ENCODE data around the gene WWOX.

WWOX gene

DNA sequence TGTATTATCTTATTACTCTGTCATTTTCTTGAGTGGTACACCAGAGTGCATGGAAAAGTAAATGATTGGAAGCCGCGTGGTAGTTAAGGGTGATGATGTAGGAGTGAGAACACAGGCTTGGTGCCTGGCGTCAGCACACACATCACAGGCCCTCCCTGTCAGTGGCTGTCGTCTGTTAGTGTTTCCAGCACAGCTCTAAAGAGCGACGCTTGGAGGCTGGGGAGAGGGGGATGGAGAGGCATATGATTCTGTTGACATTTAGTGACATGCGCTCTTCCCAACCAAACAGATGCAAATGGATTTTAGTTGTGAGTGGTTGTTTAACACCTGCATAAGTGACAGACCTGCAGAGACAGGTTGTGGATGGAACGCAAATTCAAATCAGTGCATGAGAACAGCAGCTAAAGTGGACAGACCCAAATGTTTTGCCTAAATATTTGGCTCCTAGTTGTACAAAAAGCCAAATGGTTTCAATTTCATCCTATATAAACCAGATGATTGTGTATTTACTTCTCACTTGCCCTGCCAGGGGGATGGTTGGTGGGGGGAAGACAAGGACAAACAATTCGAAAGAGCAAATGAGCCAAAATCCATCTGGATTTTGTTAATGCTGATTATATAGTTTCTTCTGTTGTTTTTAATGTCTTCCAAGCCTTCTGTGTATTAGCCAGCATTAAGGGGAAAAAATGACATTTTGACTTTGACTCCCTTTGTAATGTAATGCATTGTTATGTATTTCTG is 222.3 kb downstream of the WWOX start:
- no peak overlapping the region for H3K27ac ChIP-seq
- TF ChIP-seq, protein P1, sequence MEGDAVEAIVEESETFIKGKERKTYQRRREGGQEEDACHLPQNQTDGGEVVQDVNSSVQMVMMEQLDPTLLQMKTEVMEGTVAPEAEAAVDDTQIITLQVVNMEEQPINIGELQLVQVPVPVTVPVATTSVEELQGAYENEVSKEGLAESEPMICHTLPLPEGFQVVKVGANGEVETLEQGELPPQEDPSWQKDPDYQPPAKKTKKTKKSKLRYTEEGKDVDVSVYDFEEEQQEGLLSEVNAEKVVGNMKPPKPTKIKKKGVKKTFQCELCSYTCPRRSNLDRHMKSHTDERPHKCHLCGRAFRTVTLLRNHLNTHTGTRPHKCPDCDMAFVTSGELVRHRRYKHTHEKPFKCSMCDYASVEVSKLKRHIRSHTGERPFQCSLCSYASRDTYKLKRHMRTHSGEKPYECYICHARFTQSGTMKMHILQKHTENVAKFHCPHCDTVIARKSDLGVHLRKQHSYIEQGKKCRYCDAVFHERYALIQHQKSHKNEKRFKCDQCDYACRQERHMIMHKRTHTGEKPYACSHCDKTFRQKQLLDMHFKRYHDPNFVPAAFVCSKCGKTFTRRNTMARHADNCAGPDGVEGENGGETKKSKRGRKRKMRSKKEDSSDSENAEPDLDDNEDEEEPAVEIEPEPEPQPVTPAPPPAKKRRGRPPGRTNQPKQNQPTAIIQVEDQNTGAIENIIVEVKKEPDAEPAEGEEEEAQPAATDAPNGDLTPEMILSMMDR (IDR thresholded peaks at IDR 0.05), result no peak
- no peak overlapping the region for H3K4me3 ChIP-seq
- DNase-seq (ENCODE audit: low spot score), result no peak

DNA sequence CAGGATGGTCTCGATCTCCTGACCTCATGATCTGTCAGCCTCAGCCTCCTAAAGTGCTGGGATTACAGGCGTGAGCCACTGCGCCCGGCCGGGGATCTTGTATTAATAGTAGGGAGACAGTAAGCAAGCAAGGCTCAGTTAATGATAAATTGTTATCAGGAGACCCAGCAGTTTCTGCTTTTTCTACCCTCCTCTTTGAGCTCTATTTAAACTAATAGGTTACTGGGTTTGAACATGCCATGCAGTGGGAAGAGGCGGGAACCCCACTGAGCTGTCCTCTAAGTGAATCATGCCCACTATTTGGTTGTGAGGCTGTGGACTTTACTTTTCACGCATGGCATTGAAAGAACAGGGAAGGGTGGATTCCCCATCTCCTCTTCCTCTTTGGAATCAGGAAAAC is 223.9 kb downstream of the WWOX start:
- TF ChIP-seq, protein P1 (IDR thresholded peaks at IDR 0.05), result no peak
- no peak overlapping the region for H3K27ac ChIP-seq
- H3K4me3 ChIP-seq, result no peak overlapping the region
- DNase-seq (ENCODE audit: low spot score), result no peak

DNA sequence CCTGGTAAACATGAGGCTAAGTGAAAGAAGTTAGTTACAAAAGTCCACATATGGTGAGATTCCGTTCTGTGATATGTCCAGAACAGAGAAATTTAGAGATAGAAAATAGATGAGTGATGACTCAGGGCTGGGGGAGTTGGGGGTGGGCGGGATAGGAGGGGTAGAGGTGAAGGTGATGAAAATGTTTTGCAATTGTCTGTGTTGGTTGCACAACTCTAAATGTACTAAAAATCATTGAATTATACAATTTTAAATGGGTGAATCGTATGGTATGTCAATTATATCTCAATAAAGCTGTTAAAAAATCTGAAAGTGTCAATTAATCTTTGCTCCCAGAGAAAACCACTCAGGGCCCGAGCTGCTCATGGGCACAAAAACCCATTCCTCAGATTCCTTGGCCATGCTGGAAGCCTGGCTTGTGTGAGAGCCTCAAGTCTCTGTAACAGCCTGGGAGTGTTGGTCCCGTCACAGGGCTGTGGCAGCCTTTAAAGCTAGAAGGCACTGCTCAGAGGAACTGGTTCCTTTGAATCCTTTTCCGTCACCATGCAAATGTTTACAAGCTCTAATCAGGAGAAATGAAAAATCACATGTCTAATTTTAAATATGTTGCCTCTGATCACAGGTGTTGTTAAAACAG is 225.3 kb downstream of the WWOX start:
- H3K4me3 ChIP-seq, result no peak overlapping the region
- TF ChIP-seq, protein P1 (IDR thresholded peaks at IDR 0.05), result no peak

DNA sequence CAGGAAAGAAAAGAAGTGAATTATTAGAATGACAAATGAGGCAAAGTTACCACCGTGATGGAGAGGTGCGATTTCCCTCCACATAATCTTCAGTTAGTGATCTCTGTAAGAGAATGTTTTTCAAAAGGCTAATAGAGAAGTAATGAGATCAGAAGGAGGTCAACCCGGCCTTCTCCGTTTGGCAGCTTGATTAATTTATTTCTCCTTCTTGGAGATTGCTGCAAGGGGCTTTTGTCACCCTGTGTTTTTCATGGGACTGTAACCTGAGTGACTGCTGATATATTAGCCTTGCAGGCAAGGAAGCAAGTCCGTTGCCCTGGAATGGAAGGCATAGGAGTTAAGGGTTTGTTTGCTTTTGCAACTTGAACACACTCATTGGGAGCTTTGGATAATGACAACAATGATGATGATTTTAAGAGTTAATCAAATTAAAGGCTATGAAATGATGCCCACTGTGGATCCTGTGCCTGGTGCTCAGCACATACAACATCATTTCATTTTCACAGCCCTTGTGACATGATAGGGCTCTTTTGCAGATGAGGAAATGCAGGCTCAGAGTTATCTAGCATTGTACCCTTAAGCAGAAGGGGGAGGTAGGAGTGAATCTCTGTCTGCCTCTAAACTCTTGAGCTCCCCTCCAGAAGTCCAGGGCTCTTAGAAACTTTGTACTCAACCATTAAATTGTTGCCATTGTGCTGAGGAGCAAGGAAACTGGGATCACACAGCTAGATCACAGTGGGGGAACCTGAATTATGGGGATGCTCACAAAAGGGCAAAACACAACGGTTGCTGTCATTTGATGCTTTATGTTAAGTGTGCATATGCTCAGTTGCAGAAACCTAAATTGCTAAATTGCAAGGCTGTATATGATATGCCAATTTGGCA is 226.3 kb downstream of the WWOX start:
- no peak for DNase-seq (ENCODE audit: low spot score)
- no peak overlapping the region for H3K27ac ChIP-seq
- TF ChIP-seq, protein P1 (IDR thresholded peaks at IDR 0.05), result no peak
- no peak overlapping the region for H3K4me3 ChIP-seq

More for the DNA sequence above, 225.3 kb downstream of the WWOX start:
- no peak overlapping the region for H3K27ac ChIP-seq
- no peak for DNase-seq (ENCODE audit: low spot score)

DNA sequence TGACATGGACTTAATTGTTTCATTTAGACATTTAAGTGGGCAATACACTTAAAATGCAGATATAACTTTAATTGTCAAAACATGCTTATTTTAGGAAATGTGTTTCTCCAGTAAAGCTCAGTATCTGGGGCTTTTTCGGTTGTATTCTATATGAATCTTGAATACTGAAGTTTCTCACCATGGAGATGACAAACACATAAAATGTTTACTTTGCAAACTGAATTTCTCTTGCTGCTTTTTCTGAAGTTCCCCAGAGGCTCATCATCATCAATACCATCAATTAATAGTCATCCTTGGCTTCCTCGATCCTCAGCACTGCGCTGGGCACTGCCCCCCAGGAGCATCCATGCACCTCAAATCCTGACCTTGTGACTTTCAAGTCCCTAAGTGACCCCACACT is 227.3 kb downstream of the WWOX start:
- H3K27ac ChIP-seq, result no peak overlapping the region
- DNase-seq (ENCODE audit: low spot score), result no peak
- TF ChIP-seq, protein P1 (IDR thresholded peaks at IDR 0.05), result no peak
- no peak overlapping the region for H3K4me3 ChIP-seq

DNA sequence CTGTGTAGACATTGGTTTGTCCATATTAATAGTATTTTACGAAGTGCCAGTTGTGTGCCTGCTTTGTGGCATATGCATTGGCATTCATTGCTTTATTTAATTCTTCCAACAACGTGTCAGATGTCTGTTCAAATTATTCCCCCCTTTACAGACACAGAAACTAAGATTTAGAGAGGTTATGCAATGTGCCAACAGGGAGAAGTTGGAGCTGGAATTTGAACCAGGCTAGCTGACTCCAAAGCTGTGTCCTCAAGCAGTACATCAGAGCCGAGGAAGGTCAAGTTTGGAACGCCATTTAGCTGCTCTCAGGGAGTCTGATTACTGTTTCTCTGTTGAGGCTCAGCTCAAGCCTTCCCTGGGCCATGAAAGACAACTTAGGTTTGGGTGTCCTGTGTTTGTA is 232.3 kb downstream of the WWOX start:
- Histone ChIP-seq H3K4me3 (no peak overlapping the region), H3K27ac (no peak overlapping the region)
- DNase-seq (ENCODE audit: low spot score), result no peak
- TF ChIP-seq, protein P1 (IDR thresholded peaks at IDR 0.05), result no peak

Data from coronary artery (tissue), 2 donors.